Activated CD4-positive, alpha-beta T cell treated with anti-CD3 and anti-CD28 coated beads, Interleukin-2, Interleukin-6, amounts not matched to agents 100 ng/mL and 50 ng/mL, durations not matched to agents 16 hours and 8 hours (primary cell): ENCODE data around the gene TMEM106C.

ENCODE experiments used
- DNase-seq: peaks from one replicate; pipeline ENCODE4 v3.0.0-alpha.2; 2020

TMEM106C gene

GRCh38 chr12:47980779-47981495 lies 17.5 kb downstream of the TMEM106C start:
- no peak for DNase-seq

GRCh38 chr12:47981496-47982260 lies 18.3 kb downstream of the TMEM106C start:
- DNase-seq = no peak

- DNase-seq = no peak
These were observed 18.9 kb downstream of the TMEM106C start for GRCh38 chr12:47982311-47982710.

- DNase-seq = no peak
These were observed 19.4 kb downstream of the TMEM106C start for GRCh38 chr12:47982770-47983169.

- DNase-seq = no peak
These were observed 20.2 kb downstream of the TMEM106C start for GRCh38 chr12:47983541-47984115.

- DNase-seq = no peak
These were observed 21.0 kb downstream of the TMEM106C start for GRCh38 chr12:47984331-47984801.

- DNase-seq = no peak
These were observed 22.3 kb downstream of the TMEM106C start for GRCh38 chr12:47985596-47986290.

GRCh38 chr12:47986291-47986660 lies 22.9 kb downstream of the TMEM106C start:
- no peak for DNase-seq

GRCh38 chr12:47986832-47987231 lies 23.4 kb downstream of the TMEM106C start:
- DNase-seq = no peak

GRCh38 chr12:47987411-47988072 lies 24.1 kb downstream of the TMEM106C start:
- DNase-seq = no peak

GRCh38 chr12:47988073-47989022 lies 25.0 kb downstream of the TMEM106C start:
- no peak for DNase-seq

GRCh38 chr12:47989023-47989417 lies 25.6 kb downstream of the TMEM106C start:
- no peak for DNase-seq

GRCh38 chr12:47989666-47990065 lies 26.3 kb downstream of the TMEM106C start:
- no peak for DNase-seq

- peak; percentile 86 for DNase-seq
These were observed 27.1 kb downstream of the TMEM106C start for GRCh38 chr12:47990351-47991105.

GRCh38 chr12:47991106-47992061 lies 28.0 kb downstream of the TMEM106C start:
- DNase-seq = no peak

- DNase-seq = no peak
These were observed 29.4 kb downstream of the TMEM106C start for GRCh38 chr12:47992776-47993175.

GRCh38 chr12:47993491-47993890 lies 30.1 kb downstream of the TMEM106C start:
- DNase-seq = no peak

- no peak for DNase-seq
These were observed 32.6 kb downstream of the TMEM106C start for GRCh38 chr12:47995981-47996401.

GRCh38 chr12:47997321-47997720 lies 33.9 kb downstream of the TMEM106C start:
- DNase-seq = no peak

GRCh38 chr12:47999816-48000215 lies 36.4 kb downstream of the TMEM106C start:
- no peak for DNase-seq
